GM10248 (cell line): ENCODE measurements around the gene ABCC8.

Experiments
- CTCF ChIA-PET: fragments of 300-600 bp; sonication (Branson Sonifier 250); formaldehyde crosslinking; extraction: SDS; loops from one replicate; lab custom pipeline; 2021; ENCODE audit warnings: antibody characterized with exemption; lab: Yijun Ruan, JAX
- POLR2A ChIA-PET: fragments of 350-650 bp; sonication (Branson Sonifier 250); formaldehyde crosslinking; extraction: SDS; loops from one replicate; lab custom pipeline; 2020; ENCODE audit warnings: antibody characterized with exemption; lab: Yijun Ruan, JAX
- DNase-seq: peaks from one replicate; pipeline ENCODE4 v3.0.0; 2012; ENCODE audit errors: extremely low spot score
- CTCF ChIP-seq: IDR thresholded peaks from 2 replicates; pipeline ENCODE4 v1.5.1; 2012; ENCODE audit warnings: mild to moderate bottlenecking, low read depth; ENCODE audit errors: extremely low read depth, missing control alignments, control extremely low read depth

ABCC8 gene

GRCh38 chr11:17410606-17411379 is 65.9 kb downstream of the ABCC8 start:
- POLR2A ChIA-PET, result no interaction called here
- no peak for DNase-seq
- TF ChIP-seq CTCF, result no peak
- CTCF ChIA-PET, result no interaction called here

- no peak for TF ChIP-seq CTCF
- CTCF ChIA-PET, result interaction anchor here (2.1 kb wide), 1 partner anchor 24 kb away, joined by 6 read pairs; no protein-coding TSS in a partner anchor
- DNase-seq, result no peak
- POLR2A ChIA-PET, result no interaction called here
Measured at GRCh38 chr11:17408641-17409040, 68.0 kb downstream of the ABCC8 start.

GRCh38 chr11:17408026-17408425 is 68.6 kb downstream of the ABCC8 start:
- CTCF ChIA-PET, result interaction anchor here (0.8 to 2.1 kb wide), 2 partner anchors 9 to 24 kb away, joined by 3 to 6 read pairs; no protein-coding TSS in a partner anchor
- no peak for TF ChIP-seq CTCF
- POLR2A ChIA-PET, result no interaction called here
- no peak for DNase-seq

GRCh38 chr11:17407575-17407974 is 69.1 kb downstream of the ABCC8 start:
- TF ChIP-seq CTCF, result no peak
- ChIA-PET POLR2A (no interaction called here), CTCF (interaction anchor here (0.8 to 2.1 kb wide), 2 partner anchors 8 to 23 kb away, joined by 3 to 6 read pairs; no protein-coding TSS in a partner anchor)
- no peak for DNase-seq

- no peak for TF ChIP-seq CTCF
- DNase-seq, result no peak
- POLR2A ChIA-PET, result no interaction called here
- CTCF ChIA-PET, result no interaction called here
Measured at GRCh38 chr11:17406818-17407149, 69.9 kb downstream of the ABCC8 start.

GRCh38 chr11:17406082-17406817 is 70.4 kb downstream of the ABCC8 start:
- POLR2A ChIA-PET, result no interaction called here
- no peak for TF ChIP-seq CTCF
- CTCF ChIA-PET, result interaction anchor here (1.4 kb wide), 1 partner anchor 12 kb away, joined by 3 read pairs; no protein-coding TSS in a partner anchor
- DNase-seq, result no peak
